Testis (tissue), 3 donors: ENCODE results near the gene ARPP21. TPM values are rescaled to one million over a fixed set of nuclear protein-coding genes. Genes with fewer than 3 reads are reported as not detected.

Experiments
- DNase-seq: peaks from one replicate; pipeline ENCODE4 v3.0.0-alpha.2; 2019
- H3K27ac ChIP-seq, 2 donors: fragments of 200-600 bp; sonication (generic); one replicate each; pipeline ENCODE4 v1.5.1; 2019
- H3K27me3 ChIP-seq: fragments of 200-600 bp; sonication (generic); one replicate; pipeline ENCODE4 v1.5.1; 2019
- H3K36me3 ChIP-seq: fragments of 200-600 bp; sonication (generic); one replicate; pipeline ENCODE4 v1.5.1; 2017; ENCODE audit warnings: low read depth; ENCODE audit errors: missing control alignments
- H3K4me1 ChIP-seq: fragments of 200-600 bp; sonication (generic); one replicate; pipeline ENCODE4 v1.5.1; 2019
- H3K4me3 ChIP-seq, 2 donors: fragments of 200-600 bp; sonication (generic); one replicate each; pipeline ENCODE4 v1.5.1; 2017 to 2019
- H3K9me3 ChIP-seq: fragments of 200-600 bp; sonication (generic); one replicate; pipeline ENCODE4 v1.5.1; 2017
- POLR2A ChIP-seq: fragments of 450-650 bp; IDR thresholded peaks from one replicate; pipeline ENCODE4 v1.6.1; 2017; ENCODE audit warnings: antibody characterized with exemption, mild to moderate bottlenecking, moderate library complexity
- WGBS, 2 donors: methylation state at CpG; one replicate each; pipeline ENCODE4 v1.1.5; 2018; 5-methylcytosine and 5-hydroxymethylcytosine counted together
- intact Hi-C: fragments of 100-400 bp; cut with DNase I; formaldehyde crosslinking; loops from one replicate; pipeline ENCODE4 v1.15.1; 2023; ENCODE audit warnings: low total_unique reads
- polyA plus RNA-seq: library from polyadenylated mRNA; stranded (reverse); fragments of 350-450 nt; fragmentation: Illumina TruSeq; extraction: RNeasy Lipid Tissue Mini Kit (QIAGEN cat#74804); gene quantifications from one replicate; pipeline ENCODE4 v1.2.3, GENCODE V29; 2014; ENCODE audit warnings: low read depth, low replicate concordance; ENCODE audit not compliant: insufficient read depth
- total RNA-seq, 2 donors: library from RNA; depleted of rRNA; stranded (reverse); fragments of >200 nt; gene quantifications; one replicate each; pipeline ENCODE4 v1.2.3, GENCODE V29; 2016
- TF ChIP-seq, protein P1 (sequence below), 3 experiments: fragments of 450-650 bp in 2 of 3; fragments of 200-600 bp in 1 of 3; sonication (generic) in 1 of 3; IDR thresholded peaks; one replicate each; pipeline ENCODE4 v1.5.1; 2016 to 2019; ENCODE audit warnings: antibody characterized with exemption in 3 of 3, mild to moderate bottlenecking in 2 of 3, moderate library complexity in 1 of 3

The ARPP21 gene
- total and polyA plus RNA-seq, 3 donors from 2014 or later = 0.47 to 1.1 (median 0.87) TPM

- DNase-seq = no peak
- no peaks in the 10 kb centered on the region for H3K4me1 ChIP-seq
- H3K9me3 ChIP-seq = no peaks in the 10 kb centered on the region
- no peaks in the 10 kb centered on the region for H3K27me3 ChIP-seq
- no peaks in the 10 kb centered on the region for H3K36me3 ChIP-seq
- no peak overlapping the region for H3K4me3 ChIP-seq
- intact Hi-C loops = no loop called here
- TF ChIP-seq POLR2A = no peak
- TF ChIP-seq, protein P1, sequence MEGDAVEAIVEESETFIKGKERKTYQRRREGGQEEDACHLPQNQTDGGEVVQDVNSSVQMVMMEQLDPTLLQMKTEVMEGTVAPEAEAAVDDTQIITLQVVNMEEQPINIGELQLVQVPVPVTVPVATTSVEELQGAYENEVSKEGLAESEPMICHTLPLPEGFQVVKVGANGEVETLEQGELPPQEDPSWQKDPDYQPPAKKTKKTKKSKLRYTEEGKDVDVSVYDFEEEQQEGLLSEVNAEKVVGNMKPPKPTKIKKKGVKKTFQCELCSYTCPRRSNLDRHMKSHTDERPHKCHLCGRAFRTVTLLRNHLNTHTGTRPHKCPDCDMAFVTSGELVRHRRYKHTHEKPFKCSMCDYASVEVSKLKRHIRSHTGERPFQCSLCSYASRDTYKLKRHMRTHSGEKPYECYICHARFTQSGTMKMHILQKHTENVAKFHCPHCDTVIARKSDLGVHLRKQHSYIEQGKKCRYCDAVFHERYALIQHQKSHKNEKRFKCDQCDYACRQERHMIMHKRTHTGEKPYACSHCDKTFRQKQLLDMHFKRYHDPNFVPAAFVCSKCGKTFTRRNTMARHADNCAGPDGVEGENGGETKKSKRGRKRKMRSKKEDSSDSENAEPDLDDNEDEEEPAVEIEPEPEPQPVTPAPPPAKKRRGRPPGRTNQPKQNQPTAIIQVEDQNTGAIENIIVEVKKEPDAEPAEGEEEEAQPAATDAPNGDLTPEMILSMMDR (IDR thresholded peaks at IDR 0.05) = no peak
- no peak overlapping the region for H3K27ac ChIP-seq
These were observed 83.6 kb downstream of the ARPP21 start for GRCh38 chr3:35722902-35723301.

GRCh38 chr3:35723480-35724097 lies 84.3 kb downstream of the ARPP21 start:
- Histone ChIP-seq H3K36me3 (no peaks in the 10 kb centered on the region), H3K4me1 (no peaks in the 10 kb centered on the region), H3K4me3 (no peak overlapping the region), H3K9me3 (no peaks in the 10 kb centered on the region), H3K27ac (no peak overlapping the region), H3K27me3 (no peaks in the 10 kb centered on the region)
- TF ChIP-seq, protein P1 (IDR thresholded peaks at IDR 0.05) = no peak
- TF ChIP-seq POLR2A = no peak
- DNase-seq = no peak
- intact Hi-C loops = no loop called here

DNA sequence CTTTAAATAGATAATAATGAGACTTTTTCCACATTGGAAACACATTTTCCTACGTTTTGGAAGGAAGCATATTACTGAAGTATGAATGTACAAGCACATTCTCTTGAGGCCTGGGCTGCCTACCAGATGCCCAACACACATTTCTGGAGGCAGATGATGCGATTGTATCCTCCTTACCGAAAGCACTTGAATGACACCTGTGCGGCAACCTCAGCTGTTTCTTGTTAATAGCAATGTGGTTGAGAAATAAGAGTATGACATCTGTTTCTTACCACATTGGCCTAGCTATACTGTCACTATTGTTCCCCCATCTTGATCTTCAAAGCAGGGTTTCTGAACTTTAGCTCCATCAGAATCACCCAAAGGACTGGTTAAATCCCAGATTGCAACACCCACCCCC lies 84.8 kb downstream of the ARPP21 start:
- Histone ChIP-seq H3K4me3 (no peak overlapping the region), H3K27me3 (no peaks in the 10 kb centered on the region), H3K27ac (no peak overlapping the region), H3K36me3 (no peaks in the 10 kb centered on the region), H3K9me3 (no peaks in the 10 kb centered on the region), H3K4me1 (no peaks in the 10 kb centered on the region)
- no peak for DNase-seq
- intact Hi-C loops = no loop called here
- 81 to 87% methylated on average over 4 of the region's 4 CpGs for WGBS, 2 donors
- TF ChIP-seq, protein P1 (IDR thresholded peaks at IDR 0.05) = no peak
- no peak for TF ChIP-seq POLR2A

GRCh38 chr3:35727179-35727578 lies 87.9 kb downstream of the ARPP21 start:
- H3K27me3 ChIP-seq = no peaks in the 10 kb centered on the region
- TF ChIP-seq POLR2A = no peak
- TF ChIP-seq, protein P1 (IDR thresholded peaks at IDR 0.05) = no peak
- H3K9me3 ChIP-seq = no peaks in the 10 kb centered on the region
- no peak overlapping the region for H3K4me3 ChIP-seq
- H3K4me1 ChIP-seq = no peaks in the 10 kb centered on the region
- no peak for DNase-seq
- intact Hi-C loops = no loop called here
- no peaks in the 10 kb centered on the region for H3K36me3 ChIP-seq
- WGBS, 2 donors = 67 to 88% methylated on average over 3 of the region's 3 CpGs
- no peak overlapping the region for H3K27ac ChIP-seq

DNA sequence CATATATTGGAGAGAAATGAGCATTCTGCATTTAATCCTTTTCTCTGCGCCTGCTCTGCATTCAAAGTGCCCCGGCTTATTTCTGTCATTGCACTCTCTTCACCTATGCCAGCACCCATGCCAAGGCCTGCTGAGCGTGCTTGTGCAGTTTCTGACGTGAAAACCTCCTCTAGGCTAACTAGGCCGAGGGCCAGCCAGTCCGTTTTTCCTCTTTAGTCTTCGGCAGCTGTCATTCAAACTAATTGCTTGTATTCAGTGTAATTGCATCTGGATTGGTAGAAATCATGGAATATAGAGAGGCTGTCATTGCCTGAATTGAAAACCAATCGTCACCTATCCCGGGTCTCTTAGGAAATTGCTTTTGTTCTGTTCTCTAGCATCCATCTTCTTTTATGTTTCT lies 94.0 kb downstream of the ARPP21 start:
- no peak for DNase-seq
- Histone ChIP-seq H3K27ac (no peak overlapping the region), H3K9me3 (no peaks in the 10 kb centered on the region), H3K4me3 (no peak overlapping the region), H3K27me3 (no peaks in the 10 kb centered on the region), H3K36me3 (no peaks in the 10 kb centered on the region), H3K4me1 (no peaks in the 10 kb centered on the region)
- TF ChIP-seq POLR2A = no peak
- WGBS, 2 donors = 92 to 93% methylated on average over 9 of the region's 9 CpGs
- intact Hi-C loops = no loop called here
